Activated B cell treated with CpG ODN at 0.5 μM for 24 hours (primary cell): ENCODE results near the gene DDX6. TPM values are rescaled to one million over a fixed set of nuclear protein-coding genes. Genes with fewer than 3 reads are reported as not detected.

Experiments
- ATAC-seq: fragments of 200-7000 bp; cut with Tn5 transposase; one replicate; pipeline ENCODE4 v1.10.0; 2021; ENCODE audit warnings: low read depth, mild to moderate bottlenecking, moderate library complexity
- CTCF ChIA-PET: fragments of 350-600 bp; sonication (Branson Sonifier 250); formaldehyde crosslinking; loops from one replicate; lab custom pipeline; 2021; ENCODE audit warnings: antibody characterized with exemption; lab: Charles Lee
- POLR2A ChIA-PET: fragments of 350-600 bp; sonication (Branson Sonifier 250); formaldehyde crosslinking; loops from one replicate; lab custom pipeline; 2021; ENCODE audit warnings: antibody characterized with exemption; lab: Charles Lee
- DNase-seq: peaks from one replicate; pipeline ENCODE4 v3.0.0; 2022
- H3K27ac Mint-ChIP-seq: one replicate; pipeline ENCODE4 v1.8.0; 2020; ENCODE audit warnings: mixed read lengths
- H3K27me3 Mint-ChIP-seq: one replicate; pipeline ENCODE4 v1.8.0; 2021; ENCODE audit warnings: mixed read lengths
- H3K36me3 Mint-ChIP-seq: one replicate; pipeline ENCODE4 v1.8.0; 2021; ENCODE audit warnings: low read depth, mixed read lengths
- H3K4me1 Mint-ChIP-seq: one replicate; pipeline ENCODE4 v1.8.0; 2021; ENCODE audit warnings: mixed read lengths
- H3K4me3 Mint-ChIP-seq: one replicate; pipeline ENCODE4 v1.8.0; 2020; ENCODE audit warnings: mild to moderate bottlenecking, mixed read lengths
- H3K9me3 Mint-ChIP-seq: one replicate; pipeline ENCODE4 v1.8.0; 2020; ENCODE audit warnings: mixed read lengths
- intact Hi-C: fragments of 100-400 bp; cut with micrococcal nuclease; formaldehyde crosslinking; loops from one replicate; pipeline ENCODE4 v1.15.1; 2024
- total RNA-seq: library from RNA; stranded (reverse); gene quantifications from 2 replicates; pipeline ENCODE4 v1.2.3, GENCODE V29; 2022
- TF ChIP-seq, protein P1 (sequence below): fragments of 200-600 bp; IDR thresholded peaks from one replicate; pipeline ENCODE4 v1.8.0; 2022; ENCODE audit warnings: antibody characterized with exemption, mild to moderate bottlenecking

Gene DDX6
- total RNA-seq, 1 donor from 2014 or later: 297 TPM

DNA sequence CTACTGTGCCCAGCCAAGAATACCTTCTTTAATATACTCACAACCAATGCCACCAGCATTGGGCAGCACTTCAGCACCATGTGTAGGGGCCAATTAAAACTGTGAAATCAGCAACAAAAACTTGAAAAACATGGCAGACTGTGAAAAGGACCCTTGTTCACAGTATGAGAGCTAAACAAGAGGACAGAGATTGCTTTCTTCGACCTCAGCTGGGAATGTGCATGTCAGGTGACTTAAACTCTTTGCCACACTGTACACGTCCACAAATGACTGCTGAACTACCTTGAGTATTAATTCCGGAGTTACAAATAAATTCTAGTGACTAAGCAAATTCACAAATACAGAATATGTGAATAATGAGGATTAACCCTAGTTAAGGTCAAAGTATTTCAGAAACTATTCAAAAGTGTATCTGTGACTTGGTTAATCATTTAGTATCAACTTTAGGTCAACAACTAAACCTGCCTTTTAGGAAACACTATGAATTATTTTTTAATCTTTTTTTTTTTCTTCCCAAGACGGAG lies 33.0 kb downstream of the DDX6 start:
- DNase-seq (no peak), ATAC-seq (no peak)
- Mint-ChIP-seq H3K4me3 (no peak overlapping the region), H3K4me1 (no peaks in the 10 kb centered on the region), H3K27me3 (no peaks in the 10 kb centered on the region), H3K36me3 (peaks cover 89% of the 10 kb centered on the region), H3K27ac (no peak overlapping the region), H3K9me3 (no peaks in the 10 kb centered on the region)
- ChIA-PET CTCF (no interaction called here), POLR2A (interaction anchor here (0.9 kb wide), 1 partner anchor 32 kb away, joined by 3 read pairs; no protein-coding TSS in a partner anchor)
- TF ChIP-seq, protein P1, sequence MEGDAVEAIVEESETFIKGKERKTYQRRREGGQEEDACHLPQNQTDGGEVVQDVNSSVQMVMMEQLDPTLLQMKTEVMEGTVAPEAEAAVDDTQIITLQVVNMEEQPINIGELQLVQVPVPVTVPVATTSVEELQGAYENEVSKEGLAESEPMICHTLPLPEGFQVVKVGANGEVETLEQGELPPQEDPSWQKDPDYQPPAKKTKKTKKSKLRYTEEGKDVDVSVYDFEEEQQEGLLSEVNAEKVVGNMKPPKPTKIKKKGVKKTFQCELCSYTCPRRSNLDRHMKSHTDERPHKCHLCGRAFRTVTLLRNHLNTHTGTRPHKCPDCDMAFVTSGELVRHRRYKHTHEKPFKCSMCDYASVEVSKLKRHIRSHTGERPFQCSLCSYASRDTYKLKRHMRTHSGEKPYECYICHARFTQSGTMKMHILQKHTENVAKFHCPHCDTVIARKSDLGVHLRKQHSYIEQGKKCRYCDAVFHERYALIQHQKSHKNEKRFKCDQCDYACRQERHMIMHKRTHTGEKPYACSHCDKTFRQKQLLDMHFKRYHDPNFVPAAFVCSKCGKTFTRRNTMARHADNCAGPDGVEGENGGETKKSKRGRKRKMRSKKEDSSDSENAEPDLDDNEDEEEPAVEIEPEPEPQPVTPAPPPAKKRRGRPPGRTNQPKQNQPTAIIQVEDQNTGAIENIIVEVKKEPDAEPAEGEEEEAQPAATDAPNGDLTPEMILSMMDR: no peak
- intact Hi-C loops: no loop called here

DNA sequence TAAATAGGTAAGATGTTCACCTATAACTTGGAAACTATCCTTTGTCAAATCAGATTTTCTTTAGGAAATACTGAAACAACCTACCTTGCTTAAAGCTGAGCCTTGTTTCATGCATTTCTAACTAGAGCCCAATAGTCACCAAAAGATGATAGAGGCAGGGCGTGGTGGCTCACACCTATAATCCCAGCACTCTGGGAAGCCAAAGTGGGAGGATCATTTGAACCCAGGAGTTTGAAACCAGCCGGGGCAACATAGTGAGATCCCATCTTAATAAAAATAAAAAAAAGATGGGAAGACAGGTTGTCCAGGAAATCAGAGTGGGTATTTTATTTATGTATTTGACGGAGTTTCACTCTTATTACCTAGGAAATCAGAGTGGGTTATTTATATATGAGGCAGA lies 38.3 kb downstream of the DDX6 start:
- ChIA-PET CTCF (no interaction called here), POLR2A (no interaction called here)
- DNase-seq (no peak), ATAC-seq (no peak)
- Mint-ChIP-seq H3K36me3 (peaks cover 78% of the 10 kb centered on the region), H3K9me3 (no peaks in the 10 kb centered on the region), H3K4me1 (no peaks in the 10 kb centered on the region), H3K27ac (no peak overlapping the region), H3K27me3 (no peaks in the 10 kb centered on the region), H3K4me3 (no peak overlapping the region)
- intact Hi-C loops: loop anchor here (5.0 kb wide), 1 partner anchor 35 kb away; no protein-coding TSS in a partner anchor
- TF ChIP-seq, protein P1: no peak

DNA sequence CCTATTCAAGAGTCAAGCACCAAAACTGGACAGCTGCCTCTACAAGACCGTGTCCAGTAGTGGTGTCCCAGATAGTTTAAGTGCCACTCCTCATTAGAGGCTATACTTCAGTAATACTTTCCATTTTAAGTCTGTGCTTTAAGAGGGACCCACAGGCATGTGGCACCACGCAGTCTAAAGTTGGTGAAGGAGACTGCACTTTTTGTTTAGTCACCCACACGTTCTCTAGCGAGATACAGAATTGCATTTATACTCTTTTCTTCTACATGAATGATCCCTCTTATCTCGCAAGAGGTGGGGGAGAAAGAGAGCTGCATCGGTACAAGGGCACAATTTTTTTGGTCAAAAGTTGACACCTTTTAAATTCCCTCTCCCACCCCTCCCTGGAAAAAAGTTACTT lies 41.5 kb downstream of the DDX6 start:
- H3K4me3 Mint-ChIP-seq: no peak overlapping the region
- no peak for DNase-seq
- H3K36me3 Mint-ChIP-seq: peaks cover 50% of the 10 kb centered on the region
- H3K9me3 Mint-ChIP-seq: no peaks in the 10 kb centered on the region
- TF ChIP-seq, protein P1: no peak
- intact Hi-C loops: no loop called here
- ChIA-PET CTCF (no interaction called here), POLR2A (no interaction called here)
- H3K27ac Mint-ChIP-seq: no peak overlapping the region
- H3K27me3 Mint-ChIP-seq: no peaks in the 10 kb centered on the region
- H3K4me1 Mint-ChIP-seq: no peaks in the 10 kb centered on the region
- ATAC-seq: no peak

DNA sequence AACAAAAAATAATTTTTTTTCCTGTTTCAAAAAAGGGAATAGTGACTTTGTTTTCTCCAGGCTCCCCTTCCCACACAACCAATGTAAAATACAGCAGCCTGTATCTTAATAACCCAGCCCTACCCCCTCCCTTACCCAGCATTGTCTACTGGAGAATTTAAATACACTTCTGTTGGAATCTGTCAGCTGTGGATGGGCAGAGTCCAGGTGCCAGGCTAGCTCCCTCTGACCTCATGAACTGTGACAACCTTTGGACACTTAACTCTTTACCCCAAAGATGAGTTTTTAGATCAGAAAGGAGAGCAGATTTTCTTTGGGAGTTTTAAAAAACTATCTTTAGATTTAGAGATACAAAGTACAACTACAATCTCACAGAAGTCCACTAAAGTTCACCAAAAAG lies 42.9 kb downstream of the DDX6 start:
- no peak overlapping the region for H3K4me3 Mint-ChIP-seq

GRCh38 chr11:118746988-118747585 lies 43.9 kb downstream of the DDX6 start:
- Mint-ChIP-seq H3K4me3 (no peak overlapping the region), H3K27me3 (no peaks in the 10 kb centered on the region), H3K4me1 (no peaks in the 10 kb centered on the region), H3K27ac (no peak overlapping the region), H3K9me3 (no peaks in the 10 kb centered on the region), H3K36me3 (peaks cover 33% of the 10 kb centered on the region)
- TF ChIP-seq, protein P1: no peak
- POLR2A ChIA-PET: interaction anchor here (0.5 to 2.0 kb wide), 4 partner anchors 42 to 614 kb away, joined by 3 to 6 read pairs (median 3); partner anchors contain the start of gene DDX6
- intact Hi-C loops: no loop called here
- ATAC-seq: no peak
- DNase-seq: no peak
- CTCF ChIA-PET: no interaction called here

More for the DNA sequence above, 42.9 kb downstream of the DDX6 start:
- H3K27ac Mint-ChIP-seq: no peak overlapping the region
- TF ChIP-seq, protein P1: no peak
- H3K36me3 Mint-ChIP-seq: peaks cover 41% of the 10 kb centered on the region
- no peaks in the 10 kb centered on the region for H3K27me3 Mint-ChIP-seq
- ATAC-seq: no peak
- ChIA-PET CTCF (no interaction called here), POLR2A (no interaction called here)
- H3K9me3 Mint-ChIP-seq: no peaks in the 10 kb centered on the region
- no peak for DNase-seq
- intact Hi-C loops: no loop called here
- no peaks in the 10 kb centered on the region for H3K4me1 Mint-ChIP-seq
